Lower lobe of right lung (tissue), 2 donors: ENCODE measurements around the gene CLDN9. TPM values are rescaled to one million over a fixed set of nuclear protein-coding genes. Genes with fewer than 3 reads are reported as not detected.

ENCODE experiments used
- ATAC-seq, 2 donors: fragments of 200-7000 bp; cut with Tn5 transposase; one replicate each; pipeline ENCODE4 v1.9.1; 2020 to 2022; ENCODE audit warnings: mild to moderate bottlenecking in 2 of 2, moderate library complexity in 2 of 2
- DNase-seq: peaks from one replicate; pipeline ENCODE4 v3.0.0-alpha.2; 2020
- H3K27ac ChIP-seq: fragments of 200-600 bp; one replicate; pipeline ENCODE4 v1.8.0; 2022
- H3K27me3 ChIP-seq: fragments of 200-600 bp; one replicate; pipeline ENCODE4 v1.8.0; 2022; ENCODE audit warnings: low read depth
- H3K36me3 ChIP-seq: fragments of 200-600 bp; one replicate; pipeline ENCODE4 v1.8.0; 2022; ENCODE audit warnings: mild to moderate bottlenecking
- H3K4me1 ChIP-seq: fragments of 200-600 bp; one replicate; pipeline ENCODE4 v1.8.0; 2022
- H3K4me3 ChIP-seq: fragments of 200-600 bp; one replicate; pipeline ENCODE4 v1.8.0; 2022; ENCODE audit warnings: mild to moderate bottlenecking
- H3K9me3 ChIP-seq: fragments of 200-600 bp; one replicate; pipeline ENCODE4 v1.8.0; 2022
- CTCF ChIP-seq: fragments of 200-600 bp; IDR thresholded peaks from one replicate; pipeline ENCODE4 v1.8.0; 2022; ENCODE audit warnings: antibody characterized with exemption, mild to moderate bottlenecking
- intact Hi-C: fragments of 100-400 bp; cut with DNase I; formaldehyde crosslinking; loops from one replicate; pipeline ENCODE4 v1.11.0; 2022
- long read RNA-seq: library from polyadenylated mRNA; unstranded; transcript quantifications from one replicate; pipeline ENCODE4 v2.0.0, GENCODE V29; 2021
- total RNA-seq: library from RNA; stranded (reverse); fragmentation: NEBNext Ultra II Directional; extraction: Animal tissue kit (Norgen Biotek cat#: 25700); gene quantifications from one replicate; pipeline ENCODE4 v1.2.1, GENCODE V29; 2021
- donor health status: DM: no; HTN: yes; CAD: no; lungs with severe emphysema.

The CLDN9 gene
- total RNA-seq = 1.0 TPM
- long read RNA-seq, partial matches to known transcripts = 0 of 1 reads
- long read RNA-seq, other reads (novel, unspliced or antisense) = 0 of 1 reads

GRCh38 chr16:3012828-3013420, at the start of gene CLDN9:
TSS of gene CLDN9 (plus strand) at chr16:3012923. CDS start at chr16:3013363, 440 bp downstream.
- Histone ChIP-seq H3K27me3 (peaks cover 63% of the 10 kb centered on the region), H3K4me3 (no peak within 1 kb of the TSS), H3K4me1 (peaks cover 17% of the 10 kb centered on the region), H3K36me3 (no peaks in the 10 kb centered on the region), H3K9me3 (no peaks in the 10 kb centered on the region), H3K27ac (no peak within 1 kb of the TSS)
- no peak for TF ChIP-seq CTCF
- DNase-seq (no peak), ATAC-seq (peak; percentile 61 to 66)
- intact Hi-C loops = no loop called here

- H3K27ac ChIP-seq = no peak overlapping the region
These were observed 49.5 kb upstream of the CLDN9 start for GRCh38 chr16:2963074-2963722.

GRCh38 chr16:2963723-2964474, 48.8 kb upstream of the CLDN9 start, which contains the start of gene KREMEN2:
TSS of gene KREMEN2 (plus strand) at chr16:2964275. CDS start at chr16:2964521, 246 bp downstream.
- peak within 1 kb of the TSS; percentile 43 for H3K4me3 ChIP-seq
- H3K9me3 ChIP-seq = no peaks in the 10 kb centered on the region
- TF ChIP-seq CTCF = no peak
- peaks cover 53% of the 10 kb centered on the region for H3K4me1 ChIP-seq
- intact Hi-C loops = no loop called here
- ATAC-seq (no peak), DNase-seq (peak; percentile 54)
- H3K36me3 ChIP-seq = no peaks in the 10 kb centered on the region
- no peak within 1 kb of the TSS for H3K27ac ChIP-seq
- H3K27me3 ChIP-seq = peaks cover 81% of the 10 kb centered on the region

More at GRCh38 chr16:2963074-2963722, 49.5 kb upstream of the CLDN9 start:
- no peaks in the 10 kb centered on the region for H3K36me3 ChIP-seq
- no peak for TF ChIP-seq CTCF
- H3K27me3 ChIP-seq = peaks cover 86% of the 10 kb centered on the region
- DNase-seq = peak; percentile 34
- no peak for ATAC-seq
- H3K4me1 ChIP-seq = peaks cover 46% of the 10 kb centered on the region
- intact Hi-C loops = no loop called here
- H3K4me3 ChIP-seq = peak overlapping the region; percentile 43
- H3K9me3 ChIP-seq = no peaks in the 10 kb centered on the region

GRCh38 chr16:2964475-2965336, 48.0 kb upstream of the CLDN9 start:
- intact Hi-C loops = no loop called here
- DNase-seq (peak; percentile 57), ATAC-seq (no peak)
- H3K4me1 ChIP-seq = peaks cover 56% of the 10 kb centered on the region
- H3K27me3 ChIP-seq = peaks cover 73% of the 10 kb centered on the region
- no peaks in the 10 kb centered on the region for H3K36me3 ChIP-seq
- H3K4me3 ChIP-seq = peak overlapping the region; percentile 43
- H3K27ac ChIP-seq = no peak overlapping the region
- no peaks in the 10 kb centered on the region for H3K9me3 ChIP-seq
- TF ChIP-seq CTCF = no peak
